M059J (cell line): ENCODE results near the gene AGO1. TPM values are rescaled to one million over a fixed set of nuclear protein-coding genes. Genes with fewer than 3 reads are reported as not detected.

Experiments
- DNase-seq: peaks from one replicate; pipeline ENCODE4 v3.0.0-alpha.2; 2012; ENCODE audit warnings: low read depth
- total RNA-seq: library from RNA; depleted of rRNA; stranded (reverse); fragments of >200 nt; shearing (Covaris generic); gene quantifications from 2 replicates; pipeline ENCODE4 v1.2.3, GENCODE V29; 2014; rRNA removed

AGO1 gene
- total RNA-seq, 1 experiment from 2014 or later: 12.0 TPM

- peak; percentile 32 for DNase-seq
These were observed 89.6 kb downstream of the AGO1 start for GRCh38 chr1:35972631-35973030.

GRCh38 chr1:35980090-35980489, 97.1 kb downstream of the AGO1 start:
- DNase-seq: no peak

Other genes starting within 250 kb of the AGO1 start
- gene PSMB2, start 241.7 kb upstream of the AGO1 start, total RNA-seq: 63.2 and 72.0 TPM in 2 replicates
- gene C1orf216, start 164.3 kb upstream of the AGO1 start, total RNA-seq: 19.7 and 28.9 TPM in 2 replicates
- 10.9 and 33.4 TPM in 2 replicates for gene CLSPN, start 113.2 kb upstream of the AGO1 start, total RNA-seq
- gene AGO4, start 75.2 kb upstream of the AGO1 start, total RNA-seq: 3.4 and 7.1 TPM in 2 replicates
- gene AGO3, start 47.9 kb downstream of the AGO1 start, total RNA-seq: 8.1 and 19.3 TPM in 2 replicates
- gene TEKT2, start 200.9 kb downstream of the AGO1 start, total RNA-seq: 0.25 TPM in 1 of 2 replicates, not detected in the other
- gene ADPRS, start 205.7 kb downstream of the AGO1 start, total RNA-seq: 53.0 and 60.6 TPM in 2 replicates
- gene COL8A2, start 242.0 kb downstream of the AGO1 start, total RNA-seq: 1.7 and 2.2 TPM in 2 replicates